HepG2 (cell line): ENCODE results near the gene CNTNAP3B. TPM values are rescaled to one million over a fixed set of nuclear protein-coding genes. Genes with fewer than 3 reads are reported as not detected.
"Not testable (repeated sequence)": the region's sequence is repeated elsewhere in the genome, so short reads cannot be mapped to it uniquely, and the experiment has no call there.

Experiments
- ATAC-seq: fragments of 200-7000 bp; cut with Tn5 transposase; 3 replicates; pipeline ENCODE4 v1.9.1; 2020; ENCODE audit warnings: mild to moderate bottlenecking, moderate library complexity
- BruUV-seq: library from RNA; stranded (reverse); fragments of 400-500 nt; replicated peaks from 2 replicates; lab custom pipeline; 2021; lab: Mats Ljungman, UMichigan
- CTCF ChIA-PET: fragments of 300-600 bp; formaldehyde crosslinking; extraction: SDS; loops from one replicate; lab custom pipeline; 2021; ENCODE audit warnings: low total read pairs, inconsistent platforms, low intra/inter-chr PET ratio; lab: Yijun Ruan, JAX
- POLR2A ChIA-PET: fragments of 350-600 bp; sonication (Branson Sonifier 250); formaldehyde crosslinking; loops from one replicate; lab custom pipeline; 2020; ENCODE audit warnings: antibody characterized with exemption, inconsistent platforms; lab: Yijun Ruan, JAX
- DNase-seq: peaks from one replicate; pipeline ENCODE4 v3.0.0-alpha.2; 2015; ENCODE audit warnings: low spot score
- FAIRE-seq: peaks from 3 replicates; lab custom pipeline; 2011; peaks lifted over from hg19 to GRCh38; lab: Jason Lieb, UNC
- H2AFZ ChIP-seq: one replicate; pipeline ENCODE4 v1.6.1; 2011; ENCODE audit warnings: low read length, inconsistent platforms
- H3K27ac ChIP-seq: fragments of 300-600 bp; 3 replicates; pipeline ENCODE4 v1.8.0; 2011; ENCODE audit warnings: mixed run types, mild to moderate bottlenecking, mixed read lengths, low read length, inconsistent platforms; ENCODE audit not compliant: insufficient read depth; ENCODE audit errors: extremely low read length
- H3K27me3 ChIP-seq, 2 experiments: fragments of 200-600 bp in 1 of 2; 2 replicates in 1 of 2; 3 replicates in 1 of 2; pipeline versions ENCODE4 v1.6.0 to v1.8.0; 2011; ENCODE audit warnings: low read length in 2 of 2, mild to moderate bottlenecking in 2 of 2, moderate library complexity in 2 of 2, inconsistent platforms in 1 of 2; ENCODE audit not compliant: insufficient read depth in 2 of 2, control insufficient read depth in 1 of 2
- H3K36me3 ChIP-seq, 2 experiments: fragments of 200-600 bp in 1 of 2; replicated peaks in 1 of 2; 2 replicates in 1 of 2; 3 replicates in 1 of 2; pipeline versions ENCODE4 v1.5.1 to v1.8.0; 2011; ENCODE audit warnings: low read length in 2 of 2, inconsistent platforms in 1 of 2; ENCODE audit not compliant: insufficient read depth in 2 of 2, control insufficient read depth in 1 of 2
- H3K4me1 ChIP-seq: 2 replicates; pipeline ENCODE4 v1.5.1; 2012; ENCODE audit warnings: low read length, inconsistent platforms; ENCODE audit not compliant: insufficient read depth
- H3K4me2 ChIP-seq: 2 replicates; pipeline ENCODE4 v1.6.0; 2011; ENCODE audit warnings: low read depth, low read length, inconsistent platforms
- H3K4me3 ChIP-seq, 3 experiments: fragments of 200-600 bp in 1 of 3; sonication (generic), shearing (Covaris generic) in 1 of 3; replicated peaks in 1 of 3; 2 replicates each; pipeline ENCODE4 v1.5.1; 2011 to 2016; ENCODE audit warnings: low read length in 3 of 3, inconsistent platforms in 2 of 3, low read depth in 2 of 3, mild to moderate bottlenecking in 2 of 3, control low read depth in 1 of 3, mixed read lengths in 1 of 3; ENCODE audit not compliant: insufficient read depth in 1 of 3
- H3K79me2 ChIP-seq: one replicate; pipeline ENCODE4 v1.6.1; 2011; ENCODE audit warnings: low read length, inconsistent platforms; ENCODE audit not compliant: insufficient read depth
- H3K9ac ChIP-seq: 2 replicates; pipeline ENCODE4 v1.6.0; 2011; ENCODE audit warnings: mild to moderate bottlenecking, low read depth, low read length, inconsistent platforms; ENCODE audit not compliant: insufficient read depth
- H3K9me3 ChIP-seq: 2 replicates; pipeline ENCODE4 v1.5.1; 2012; ENCODE audit warnings: mild to moderate bottlenecking, low read length
- H4K20me1 ChIP-seq: 2 replicates; pipeline ENCODE4 v1.6.0; 2011; ENCODE audit warnings: inconsistent platforms, mild to moderate bottlenecking, low read length, moderate library complexity; ENCODE audit not compliant: insufficient read depth
- WGBS: methylation state at CpG from one replicate; pipeline ENCODE4 v1.1.6; 2017; ENCODE audit warnings: low lambda C conversion rate; 5-methylcytosine and 5-hydroxymethylcytosine counted together
- in situ Hi-C: cut with HindIII; loops from 2 replicates; pipeline ENCODE4 v1.10.0; 2017; ENCODE audit warnings: low pct_unique_long_range_greater_than_20kb; ENCODE audit not compliant: extremely low pct_ligation_motif_present
- intact Hi-C: fragments of 100-400 bp; cut with micrococcal nuclease; formaldehyde crosslinking; loops from one replicate; pipeline ENCODE4 v1.10.0; 2022; ENCODE audit not compliant: unreplicated experiment
- polyA plus RNA-seq, 8 experiments: library from polyadenylated mRNA; depleted of rRNA in 3 of 8; stranded (reverse) in 7 of 8; unstranded in 1 of 8; fragments of >200 nt; fragmentation: Illumina TruSeq in 4 of 8; extraction: Trizol in 4 of 8; gene quantifications; 2 replicates each; pipeline versions ENCODE4 v1.2.1 to v1.2.3, GENCODE V29; 2011 to 2016; ENCODE audit warnings: low read depth in 4 of 8, missing spikeins in 1 of 8, mixed read lengths in 1 of 8; ENCODE audit not compliant: insufficient read depth in 1 of 8
- total RNA-seq, 5 experiments: library from RNA; depleted of rRNA; stranded (reverse); fragments of >200 nt; fragmentation: Illumina TruSeq; extraction: Trizol; gene quantifications; 2 replicates each; pipeline ENCODE4 v1.2.3, GENCODE V29; 2016; ENCODE audit warnings: low read depth in 1 of 5

CNTNAP3B gene
- total and polyA plus RNA-seq, 2 of the 13 experiments (the other 11 are each of a cell fraction or from before 2014, with no cell fraction given) = 3.8 to 11.9 TPM

DNA sequence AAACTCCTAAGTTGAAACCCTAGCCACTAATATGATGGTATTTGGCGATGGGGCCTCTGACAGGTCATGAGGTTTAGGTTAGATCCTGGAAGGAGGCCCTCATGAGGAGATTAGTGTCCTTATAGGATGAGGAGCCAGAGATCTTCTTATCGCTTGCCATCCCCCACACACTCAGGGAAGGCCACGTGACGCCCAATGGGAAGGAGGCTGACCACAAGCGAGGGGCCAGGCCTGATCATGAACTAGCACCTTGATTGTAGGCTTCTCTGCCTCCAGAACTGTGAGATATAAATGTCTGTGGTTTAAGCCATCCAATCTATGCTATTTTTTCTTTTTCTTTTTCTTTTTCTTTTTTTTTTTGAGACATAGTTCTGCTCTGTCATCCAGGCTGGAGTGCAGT is 254.7 kb downstream of the CNTNAP3B start:
- H3K27me3 ChIP-seq, intact Hi-C loops, H4K20me1 ChIP-seq, POLR2A ChIA-PET, H3K36me3 ChIP-seq, ATAC-seq, H3K9ac ChIP-seq, DNase-seq, H3K4me3 ChIP-seq, H2AFZ ChIP-seq, H3K27ac ChIP-seq, H3K79me2 ChIP-seq, CTCF ChIA-PET, H3K4me2 ChIP-seq, H3K4me1 ChIP-seq, FAIRE-seq, in situ Hi-C loops, H3K9me3 ChIP-seq, BruUV-seq: not testable (repeated sequence)
- no CpG with 5 or more reads among the region's 5 CpGs for WGBS

DNA sequence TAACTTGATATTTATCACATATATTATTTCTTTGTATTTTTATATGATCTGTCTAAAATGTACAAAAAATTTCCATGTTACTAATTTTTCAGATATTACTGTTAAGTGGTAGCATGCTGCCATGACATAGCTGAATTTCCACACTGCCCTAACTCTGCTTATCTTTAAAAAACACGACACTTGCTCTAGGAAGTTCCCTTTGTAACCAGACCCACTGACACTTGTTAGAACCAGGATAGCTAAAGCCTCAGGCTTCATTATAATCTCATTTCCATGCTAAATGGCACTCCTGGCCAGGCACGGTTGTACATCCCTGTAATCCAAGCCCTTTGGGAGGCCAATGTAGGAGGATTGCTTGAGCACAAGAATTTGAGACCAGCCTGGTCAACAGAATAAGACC is 273.8 kb downstream of the CNTNAP3B start:
- H4K20me1 ChIP-seq, H3K9me3 ChIP-seq, H3K27me3 ChIP-seq, POLR2A ChIA-PET, H3K4me3 ChIP-seq, H2AFZ ChIP-seq, BruUV-seq, in situ Hi-C loops, H3K27ac ChIP-seq, H3K79me2 ChIP-seq, intact Hi-C loops, DNase-seq, CTCF ChIA-PET, FAIRE-seq, H3K4me1 ChIP-seq, H3K36me3 ChIP-seq, ATAC-seq, H3K9ac ChIP-seq, H3K4me2 ChIP-seq: not testable (repeated sequence)
- WGBS = no CpG with 5 or more reads among the region's 2 CpGs

DNA sequence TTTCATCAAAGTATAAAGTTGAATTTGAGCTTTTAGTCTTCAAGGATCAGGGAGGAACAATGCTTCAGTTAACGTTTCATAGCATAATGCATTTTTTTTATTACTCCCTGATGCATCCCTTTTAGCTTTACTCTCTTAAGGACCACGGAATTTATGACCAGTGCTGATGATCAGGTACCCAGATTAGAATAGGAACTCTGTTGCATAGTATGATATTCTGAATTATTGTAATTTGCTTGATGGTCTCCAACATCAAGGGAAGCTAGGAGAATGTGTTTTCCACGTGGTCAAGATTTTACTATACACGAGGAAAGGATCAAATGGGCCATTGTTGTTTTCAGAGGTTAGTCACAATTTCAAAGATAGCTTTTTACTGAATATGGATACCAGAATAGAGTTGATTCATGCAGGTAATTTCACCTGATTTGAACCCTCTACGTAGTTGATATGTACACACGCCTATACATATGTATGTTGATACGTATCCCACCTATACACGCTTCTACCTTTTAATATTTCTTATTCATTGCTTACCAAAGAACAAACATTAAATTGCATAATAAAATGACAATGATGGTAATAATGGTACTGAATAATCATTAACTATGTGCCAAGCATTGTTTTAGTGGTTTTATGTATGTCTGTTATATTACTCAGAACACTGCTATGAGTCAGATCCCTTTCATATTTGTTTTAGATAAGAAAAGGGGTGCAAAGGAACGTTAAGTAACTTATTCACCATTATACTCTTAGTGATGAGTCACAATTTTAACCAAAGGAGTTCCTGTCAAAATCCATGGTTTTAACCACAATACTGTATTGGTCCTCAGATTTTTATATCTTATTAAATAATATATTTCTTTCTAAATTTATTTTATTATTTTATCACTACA is 277.1 kb downstream of the CNTNAP3B start:
- H3K4me3 ChIP-seq, H3K4me1 ChIP-seq, H3K36me3 ChIP-seq, in situ Hi-C loops, H3K27me3 ChIP-seq, POLR2A ChIA-PET, H3K9ac ChIP-seq, H3K79me2 ChIP-seq, H2AFZ ChIP-seq, H3K9me3 ChIP-seq, CTCF ChIA-PET, intact Hi-C loops, H4K20me1 ChIP-seq, FAIRE-seq, H3K27ac ChIP-seq, DNase-seq, H3K4me2 ChIP-seq, BruUV-seq: not testable (repeated sequence)
- no CpG with 5 or more reads among the region's 9 CpGs for WGBS
- peak; percentile 92 for ATAC-seq

DNA sequence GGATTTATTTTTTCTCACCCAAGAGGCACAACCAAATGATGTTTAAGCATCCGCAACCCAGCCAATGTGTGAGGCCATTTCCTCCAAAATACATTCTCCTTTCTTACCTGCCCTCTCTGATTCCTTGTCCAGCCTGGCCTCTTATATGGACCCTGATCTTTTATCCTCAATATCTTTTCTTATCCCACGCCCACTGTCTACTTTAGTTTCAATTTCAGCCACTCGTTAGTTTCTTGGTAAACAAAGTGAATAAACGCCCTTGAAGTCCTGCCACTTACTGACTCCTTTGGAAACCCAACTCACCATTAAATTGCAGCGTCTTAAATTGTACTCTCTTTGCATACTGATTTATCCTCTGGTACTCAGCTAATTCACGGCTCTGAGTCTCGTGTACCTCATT is 281.4 kb downstream of the CNTNAP3B start:
- BruUV-seq, intact Hi-C loops, H3K4me1 ChIP-seq, H2AFZ ChIP-seq, H4K20me1 ChIP-seq, POLR2A ChIA-PET, FAIRE-seq, H3K27me3 ChIP-seq, H3K36me3 ChIP-seq, DNase-seq, CTCF ChIA-PET, H3K4me2 ChIP-seq, H3K9ac ChIP-seq, H3K9me3 ChIP-seq, ATAC-seq, H3K27ac ChIP-seq, H3K4me3 ChIP-seq, in situ Hi-C loops, H3K79me2 ChIP-seq: not testable (repeated sequence)
- no CpG with 5 or more reads among the region's 7 CpGs for WGBS
